HG02885 (cell line): ENCODE data around the gene HNRNPH3.

ENCODE experiments used
- ATAC-seq: cut with Tn5 transposase; IDR thresholded peaks from one replicate; pipeline ENCODE4 v1.9.1; 2021; ENCODE audit warnings: mild to moderate bottlenecking; ENCODE audit not compliant: unreplicated experiment, poor library complexity

Gene HNRNPH3

GRCh38 chr10:68371604-68372003 is 39.7 kb downstream of the HNRNPH3 start:
- ATAC-seq, result no peak

DNA sequence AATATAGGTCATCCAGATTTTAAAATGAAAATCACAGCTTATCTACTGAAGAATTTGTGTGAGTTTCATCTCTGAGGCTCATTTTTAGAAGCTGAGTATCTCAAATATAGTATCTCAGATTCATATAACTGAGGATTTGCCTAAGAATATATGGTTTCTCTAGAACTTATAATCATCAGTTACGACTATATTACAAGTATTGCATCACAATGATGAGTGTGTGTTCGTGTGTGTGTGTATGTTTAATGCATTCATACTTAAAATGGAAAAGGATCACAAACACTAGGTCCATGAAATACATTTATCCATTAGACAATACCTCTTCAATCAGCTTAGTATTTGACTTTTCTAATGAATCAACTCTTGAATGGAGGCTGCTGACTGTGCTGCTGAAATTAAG is 53.9 kb downstream of the HNRNPH3 start:
- no peak for ATAC-seq
